WTC11 (cell line): ENCODE results near the gene KRT79. TPM values are rescaled to one million over a fixed set of nuclear protein-coding genes. Genes with fewer than 3 reads are reported as not detected.

Experiments used
- ATAC-seq: fragments of 200-7000 bp; cut with Tn5 transposase; 2 replicates; pipeline ENCODE4 v1.10.0; 2021; ENCODE audit warnings: mild to moderate bottlenecking, moderate library complexity
- CTCF ChIA-PET: fragments of 300-600 bp; sonication (Branson Sonifier 250); formaldehyde crosslinking; loops from one replicate; lab custom pipeline; 2021; ENCODE audit warnings: antibody characterized with exemption; lab: Charles Lee
- POLR2A ChIA-PET: fragments of 350-600 bp; sonication (Branson Sonifier 250); formaldehyde crosslinking; loops from one replicate; lab custom pipeline; 2021; ENCODE audit warnings: antibody characterized with exemption; lab: Charles Lee
- DNase-seq: peaks from one replicate; pipeline ENCODE4 v3.0.0; 2021; ENCODE audit warnings: low spot score
- H3K27ac Mint-ChIP-seq: 2 replicates; pipeline ENCODE4 v1.8.0; 2021; ENCODE audit warnings: mixed read lengths
- H3K27me3 Mint-ChIP-seq: 2 replicates; pipeline ENCODE4 v1.8.0; 2021; ENCODE audit warnings: low read depth, mild to moderate bottlenecking, moderate library complexity, mixed read lengths
- H3K36me3 Mint-ChIP-seq: 2 replicates; pipeline ENCODE4 v1.8.0; 2021; ENCODE audit warnings: mixed read lengths
- H3K4me1 Mint-ChIP-seq: 2 replicates; pipeline ENCODE4 v1.8.0; 2022; ENCODE audit warnings: mixed read lengths
- H3K4me3 Mint-ChIP-seq: 2 replicates; pipeline ENCODE4 v1.8.0; 2021; ENCODE audit warnings: mild to moderate bottlenecking, moderate library complexity, mixed read lengths
- H3K9me3 Mint-ChIP-seq: 2 replicates; pipeline ENCODE4 v1.8.0; 2021; ENCODE audit warnings: mixed read lengths
- AFF4 ChIP-seq: sonication (generic); formaldehyde crosslinking; IDR thresholded peaks from 2 replicates; pipeline ENCODE4 v1.8.1; 2023; ENCODE audit warnings: mild to moderate bottlenecking, missing genetic modification reagents, borderline replicate concordance
- ATF6 ChIP-seq: sonication (generic); formaldehyde crosslinking; IDR thresholded peaks from 2 replicates; pipeline ENCODE4 v1.8.1; 2023; ENCODE audit warnings: mild to moderate bottlenecking, missing genetic modification reagents
- CREM ChIP-seq: sonication (generic); formaldehyde crosslinking; IDR thresholded peaks from 2 replicates; pipeline ENCODE4 v1.8.1; 2022; ENCODE audit warnings: mild to moderate bottlenecking, missing genetic modification reagents, moderate library complexity
- E2F5 ChIP-seq: sonication (generic); formaldehyde crosslinking; IDR thresholded peaks from 2 replicates; pipeline ENCODE4 v1.8.1; 2022; ENCODE audit warnings: mild to moderate bottlenecking, moderate library complexity, missing genetic modification reagents
- ELF4 ChIP-seq: sonication (generic); formaldehyde crosslinking; IDR thresholded peaks from 2 replicates; pipeline ENCODE4 v1.8.1; 2022; ENCODE audit warnings: low read depth, mild to moderate bottlenecking, moderate library complexity, missing genetic modification reagents
- EMX1 ChIP-seq: fragments of 250-450 bp; sonication (Bioruptor Pico); IDR thresholded peaks from 2 replicates; pipeline ENCODE4 v1.8.0; 2021; ENCODE audit warnings: mild to moderate bottlenecking
- HMGXB4 ChIP-seq: sonication (generic); formaldehyde crosslinking; IDR thresholded peaks from 2 replicates; pipeline ENCODE4 v1.8.1; 2023; ENCODE audit warnings: mild to moderate bottlenecking, moderate library complexity, missing genetic modification reagents
- IRF1 ChIP-seq: sonication (generic); formaldehyde crosslinking; IDR thresholded peaks from 2 replicates; pipeline ENCODE4 v1.8.0; 2023; ENCODE audit warnings: missing genetic modification reagents
- MYBL2 ChIP-seq: sonication (generic); formaldehyde crosslinking; IDR thresholded peaks from 2 replicates; pipeline ENCODE4 v1.8.1; 2023; ENCODE audit warnings: mild to moderate bottlenecking, moderate library complexity, missing genetic modification reagents
- NR1H2 ChIP-seq: sonication (generic); formaldehyde crosslinking; IDR thresholded peaks from 2 replicates; pipeline ENCODE4 v1.9.0; 2021; ENCODE audit warnings: mild to moderate bottlenecking, moderate library complexity, missing genetic modification reagents
- PREB ChIP-seq: sonication (generic); formaldehyde crosslinking; IDR thresholded peaks from 2 replicates; pipeline ENCODE4 v1.8.1; 2022; ENCODE audit warnings: mild to moderate bottlenecking, missing genetic modification reagents, moderate library complexity, borderline replicate concordance
- RORB ChIP-seq: fragments of 250-450 bp; sonication (Bioruptor Pico); IDR thresholded peaks from 2 replicates; pipeline ENCODE4 v1.9.0; 2021; ENCODE audit warnings: mild to moderate bottlenecking
- SMAD3 ChIP-seq: sonication (generic); formaldehyde crosslinking; IDR thresholded peaks from 2 replicates; pipeline ENCODE4 v1.8.0; 2022; ENCODE audit warnings: missing genetic modification reagents, mild to moderate bottlenecking, borderline replicate concordance
- TEAD4 ChIP-seq: sonication (generic); formaldehyde crosslinking; IDR thresholded peaks from 2 replicates; pipeline ENCODE4 v1.8.0; 2022; ENCODE audit warnings: mild to moderate bottlenecking, missing genetic modification reagents
- USF2 ChIP-seq: sonication (generic); formaldehyde crosslinking; IDR thresholded peaks from 2 replicates; pipeline ENCODE4 v1.8.1; 2023; ENCODE audit warnings: mild to moderate bottlenecking, missing genetic modification reagents, moderate library complexity
- ZNF219 ChIP-seq: sonication (generic); formaldehyde crosslinking; IDR thresholded peaks from 2 replicates; pipeline ENCODE4 v1.8.0; 2023; ENCODE audit warnings: missing genetic modification reagents, mild to moderate bottlenecking, borderline replicate concordance
- ZSCAN18 ChIP-seq: fragments of 250-450 bp; sonication (Bioruptor Pico); IDR thresholded peaks from 2 replicates; pipeline ENCODE4 v2.1.2; 2022; ENCODE audit warnings: mild to moderate bottlenecking, moderate library complexity
- total RNA-seq: library from RNA; stranded (reverse); gene quantifications from 3 replicates; pipeline ENCODE4 v1.2.3, GENCODE V29; 2021

KRT79 gene
- total RNA-seq, 1 experiment from 2014 or later, result not detected

GRCh38 chr12:52847335-52848102 lies 13.4 kb upstream of the KRT79 start (continued):
- TF ChIP-seq NR1H2 (CRISPR knock-in tag), result no peak
- TF ChIP-seq RORB (CRISPR knock-in tag), result no peak
- no peak for TF ChIP-seq E2F5 (CRISPR knock-in tag)
- no peak for TF ChIP-seq USF2
- no peak for TF ChIP-seq SMAD3 (CRISPR knock-in tag)
- TF ChIP-seq EMX1 (CRISPR knock-in tag), result no peak
- TF ChIP-seq ZSCAN18, result no peak

GRCh38 chr12:52846356-52846970 lies 12.4 kb upstream of the KRT79 start:
- POLR2A ChIA-PET, result no interaction called here
- no peak for ATAC-seq
- TF ChIP-seq AFF4 (CRISPR knock-in tag) (no peak), ATF6 (CRISPR knock-in tag) (no peak), CREM (CRISPR knock-in tag) (no peak)
- CTCF ChIA-PET, result interaction anchor here (1.4 kb wide), 1 partner anchor 24 kb away, joined by 3 read pairs; no protein-coding TSS in a partner anchor
- H3K9me3 Mint-ChIP-seq, result no peaks in the 10 kb centered on the region
- H3K27me3 Mint-ChIP-seq, result peaks cover 3% of the 10 kb centered on the region; the same call in 1 of the 2 replicates
- no peaks in the 10 kb centered on the region for H3K4me1 Mint-ChIP-seq
- H3K36me3 Mint-ChIP-seq, result no peaks in the 10 kb centered on the region
- no peak overlapping the region for H3K27ac Mint-ChIP-seq
- no peak for DNase-seq
- no peak overlapping the region for H3K4me3 Mint-ChIP-seq

- Mint-ChIP-seq H3K27ac (no peak overlapping the region), H3K27me3 (peaks cover 3% of the 10 kb centered on the region; the same call in 1 of the 2 replicates), H3K9me3 (no peaks in the 10 kb centered on the region), H3K4me3 (no peak overlapping the region), H3K4me1 (no peaks in the 10 kb centered on the region), H3K36me3 (no peaks in the 10 kb centered on the region)
- ChIA-PET CTCF (no interaction called here), POLR2A (no interaction called here)
- TF ChIP-seq PREB (CRISPR knock-in tag), result no peak
- no peak for TF ChIP-seq HMGXB4
- no peak for TF ChIP-seq IRF1 (CRISPR knock-in tag)
- TF ChIP-seq ZNF219, result no peak
- TF ChIP-seq ELF4 (CRISPR knock-in tag), result no peak
- TF ChIP-seq TEAD4 (CRISPR knock-in tag), result no peak
- no peak for TF ChIP-seq MYBL2 (CRISPR knock-in tag)
- DNase-seq (no peak), ATAC-seq (no peak)
Measured at GRCh38 chr12:52845946-52846345, 11.8 kb upstream of the KRT79 start.
